ENCODE data around the gene RAP2A. TPM values are rescaled to one million over a fixed set of nuclear protein-coding genes. Genes with fewer than 3 reads are reported as not detected.

Gene RAP2A
- total RNA-seq, 1 experiment from 2014 or later = 32.1 TPM

DNA sequence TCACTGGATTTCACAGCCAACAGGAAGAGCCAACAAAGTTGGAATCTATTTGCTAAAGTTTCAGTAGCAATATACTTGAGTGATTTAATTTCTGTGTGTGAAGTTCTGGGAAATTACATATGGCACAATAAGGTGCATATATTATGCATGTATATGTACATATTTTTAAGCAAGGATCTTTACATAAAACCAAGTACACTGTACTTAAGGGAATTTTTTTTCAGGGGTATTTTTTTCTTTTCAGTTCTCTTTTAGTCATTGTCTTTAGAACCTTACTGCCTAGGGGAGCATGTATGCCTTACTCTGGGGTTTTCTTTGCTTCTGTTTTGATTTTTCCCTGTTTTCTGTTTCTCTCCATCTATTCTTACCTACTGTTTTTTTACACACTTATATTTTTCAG, 7.4 kb downstream of the RAP2A start:
- Mint-ChIP-seq H3K4me3 (no peak overlapping the region), H3K9me3 (no peaks in the 10 kb centered on the region), H3K4me1 (peaks cover 5% of the 10 kb centered on the region in 2 experiments), H3K36me3 (ENCODE audit: insufficient read depth in 1 of 3, low read depth in 3 of 3) (peaks cover 3 to 14% (median 9%) of the 10 kb centered on the region in 3 experiments; a peak in 5 of 7 replicates), H3K27ac (no peak overlapping the region), H3K27me3 (ENCODE audit: low read depth) (no peaks in the 10 kb centered on the region)
- no peaks in the 10 kb centered on the region for H3K27me3 ChIP-seq (ENCODE audit: insufficient read depth, low read length)
- H4K5ac ChIP-seq (ENCODE audit: insufficient read length, low read depth, low read length) = no peak overlapping the region
- no peak overlapping the region for H3K4me2 ChIP-seq (ENCODE audit: insufficient read depth, insufficient read length, low read length)
- H3K79me2 ChIP-seq (ENCODE audit: insufficient read depth, low read length) = peaks cover 3% of the 10 kb centered on the region; the same call in 1 of the 2 replicates
- no peak overlapping the region for H3T11ph ChIP-seq (ENCODE audit: low read length)
- no peak overlapping the region for H3K56ac ChIP-seq (ENCODE audit: insufficient read length, low read depth, low read length)
- H3K9me3 ChIP-seq (ENCODE audit: control insufficient read depth, low read depth, low read length) = no peaks in the 10 kb centered on the region
- no peak overlapping the region for H4K91ac ChIP-seq (ENCODE audit: insufficient read length, low read depth, low read length)
- no peak overlapping the region for H2BK20ac ChIP-seq (ENCODE audit: low read depth, low read length, poor library complexity, severe bottlenecking)
- no peak overlapping the region for H3K27ac ChIP-seq (ENCODE audit: insufficient read length, low read depth, low read length)
- no peak overlapping the region for H2BK120ac ChIP-seq (ENCODE audit: low read depth, low read length, poor library complexity, severe bottlenecking)
- no peak overlapping the region for H3K23ac ChIP-seq (ENCODE audit: insufficient read length, low read depth, low read length)
- no peak overlapping the region for H3K9ac ChIP-seq (ENCODE audit: extremely low read depth, insufficient read length, low read length)
- no peak overlapping the region for H2AK5ac ChIP-seq (ENCODE audit: insufficient read length, low read length)
- no peak for DNase-seq
- no peaks in the 10 kb centered on the region for H4K20me1 ChIP-seq (ENCODE audit: control insufficient read depth, insufficient read depth, insufficient read length)
- H4K8ac ChIP-seq (replicated peaks; ENCODE audit: insufficient read length, low read depth, low read length) = no peak overlapping the region
- no peaks in the 10 kb centered on the region for H3K4me1 ChIP-seq (ENCODE audit: insufficient read depth, low read length)
- no peak overlapping the region for H3K18ac ChIP-seq (ENCODE audit: insufficient read length, low read depth, low read length)
- H3K23me2 ChIP-seq (ENCODE audit: insufficient read length, low read depth, low read length, poor library complexity, severe bottlenecking) = no peaks in the 10 kb centered on the region
- no peak overlapping the region for H3K4ac ChIP-seq (ENCODE audit: low read depth, low read length)
- no peaks in the 10 kb centered on the region for H3K79me1 ChIP-seq (ENCODE audit: insufficient read depth, low read depth, low read length, poor library complexity, severe bottlenecking)
- H2BK15ac ChIP-seq (ENCODE audit: low read depth, low read length) = no peak overlapping the region
- TF ChIP-seq, protein P1, sequence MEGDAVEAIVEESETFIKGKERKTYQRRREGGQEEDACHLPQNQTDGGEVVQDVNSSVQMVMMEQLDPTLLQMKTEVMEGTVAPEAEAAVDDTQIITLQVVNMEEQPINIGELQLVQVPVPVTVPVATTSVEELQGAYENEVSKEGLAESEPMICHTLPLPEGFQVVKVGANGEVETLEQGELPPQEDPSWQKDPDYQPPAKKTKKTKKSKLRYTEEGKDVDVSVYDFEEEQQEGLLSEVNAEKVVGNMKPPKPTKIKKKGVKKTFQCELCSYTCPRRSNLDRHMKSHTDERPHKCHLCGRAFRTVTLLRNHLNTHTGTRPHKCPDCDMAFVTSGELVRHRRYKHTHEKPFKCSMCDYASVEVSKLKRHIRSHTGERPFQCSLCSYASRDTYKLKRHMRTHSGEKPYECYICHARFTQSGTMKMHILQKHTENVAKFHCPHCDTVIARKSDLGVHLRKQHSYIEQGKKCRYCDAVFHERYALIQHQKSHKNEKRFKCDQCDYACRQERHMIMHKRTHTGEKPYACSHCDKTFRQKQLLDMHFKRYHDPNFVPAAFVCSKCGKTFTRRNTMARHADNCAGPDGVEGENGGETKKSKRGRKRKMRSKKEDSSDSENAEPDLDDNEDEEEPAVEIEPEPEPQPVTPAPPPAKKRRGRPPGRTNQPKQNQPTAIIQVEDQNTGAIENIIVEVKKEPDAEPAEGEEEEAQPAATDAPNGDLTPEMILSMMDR (conservative IDR thresholded peaks at IDR 0.05) = no peak
- no peak overlapping the region for H2BK12ac ChIP-seq (ENCODE audit: insufficient read length, low read depth, low read length)
- no peak overlapping the region for H2AFZ ChIP-seq (ENCODE audit: low read length)
- no peak overlapping the region for H2BK5ac ChIP-seq (ENCODE audit: insufficient read length, low read length)
- no peak overlapping the region for H3K14ac ChIP-seq (ENCODE audit: insufficient read depth, low read length)
